ENCODE measurements around the gene MTLN.
A peak's percentile ranks its signal among the peaks of the same experiment; 100 is the strongest.

The MTLN gene

GRCh38 chr2:110205660-110206455, 6.5 kb downstream of the MTLN start (continued):
- TF ChIP-seq, protein P1, sequence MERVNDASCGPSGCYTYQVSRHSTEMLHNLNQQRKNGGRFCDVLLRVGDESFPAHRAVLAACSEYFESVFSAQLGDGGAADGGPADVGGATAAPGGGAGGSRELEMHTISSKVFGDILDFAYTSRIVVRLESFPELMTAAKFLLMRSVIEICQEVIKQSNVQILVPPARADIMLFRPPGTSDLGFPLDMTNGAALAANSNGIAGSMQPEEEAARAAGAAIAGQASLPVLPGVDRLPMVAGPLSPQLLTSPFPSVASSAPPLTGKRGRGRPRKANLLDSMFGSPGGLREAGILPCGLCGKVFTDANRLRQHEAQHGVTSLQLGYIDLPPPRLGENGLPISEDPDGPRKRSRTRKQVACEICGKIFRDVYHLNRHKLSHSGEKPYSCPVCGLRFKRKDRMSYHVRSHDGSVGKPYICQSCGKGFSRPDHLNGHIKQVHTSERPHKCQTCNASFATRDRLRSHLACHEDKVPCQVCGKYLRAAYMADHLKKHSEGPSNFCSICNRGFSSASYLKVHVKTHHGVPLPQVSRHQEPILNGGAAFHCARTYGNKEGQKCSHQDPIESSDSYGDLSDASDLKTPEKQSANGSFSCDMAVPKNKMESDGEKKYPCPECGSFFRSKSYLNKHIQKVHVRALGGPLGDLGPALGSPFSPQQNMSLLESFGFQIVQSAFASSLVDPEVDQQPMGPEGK (CRISPR knock-in tag; IDR thresholded peaks at IDR 0.05; ENCODE audit: borderline replicate concordance): no peak

DNA sequence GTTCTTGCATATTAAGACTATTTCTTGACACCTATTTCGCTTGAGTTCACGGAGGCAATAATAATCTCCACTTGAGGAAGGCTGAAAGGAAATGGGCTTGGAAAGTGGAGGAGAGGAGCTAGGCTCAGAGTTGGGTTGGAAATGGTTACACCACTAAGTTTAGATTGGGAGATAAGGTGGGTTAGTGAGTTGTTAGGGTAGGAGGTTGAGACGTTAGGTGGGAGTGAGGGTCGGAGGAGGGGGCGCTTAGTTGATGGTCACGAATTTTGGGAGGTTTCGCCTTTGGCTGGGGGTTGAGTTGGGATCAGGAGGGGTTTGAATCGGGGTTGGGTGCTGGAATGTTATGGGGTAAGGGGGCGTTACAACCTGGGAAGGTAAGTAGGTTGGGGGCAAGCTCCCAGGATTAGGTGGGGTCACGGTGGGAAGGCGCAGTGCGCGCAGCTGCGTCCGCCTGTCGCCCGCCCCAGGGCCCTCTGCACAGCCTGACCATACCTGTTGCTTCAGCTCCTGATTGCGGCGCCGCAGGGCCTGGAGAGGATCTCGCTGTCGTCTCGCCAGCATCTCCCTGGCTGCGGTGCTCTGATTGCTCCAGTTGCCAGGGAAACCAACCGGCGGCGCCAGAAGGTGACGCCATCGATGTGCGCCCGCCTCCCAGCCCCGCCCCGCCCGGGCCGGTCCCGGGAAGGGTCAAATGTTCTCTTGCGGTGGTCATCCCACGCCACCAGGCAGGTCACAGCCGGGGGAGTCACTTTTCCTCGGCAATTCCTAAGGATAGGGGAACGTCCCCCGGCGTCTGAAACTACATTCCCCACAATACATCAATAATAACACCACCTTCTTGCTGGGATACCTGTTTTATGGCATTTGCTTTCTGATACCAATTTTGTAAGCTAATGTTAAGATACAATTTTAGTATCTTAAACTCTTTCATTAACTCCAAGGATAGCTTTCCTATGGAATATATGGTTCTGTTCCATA, 7.7 kb downstream of the MTLN start, which contains the start of gene NPHP1:
Gene NPHP1, minus strand, starts transcription at position 606 of the 978 bp plus-strand sequence. Its CDS starts 45 bp downstream, at position 561.
- TF ChIP-seq ZNF565 (CRISPR knock-in tag; conservative IDR thresholded peaks at IDR 0.05; ENCODE audit: low read depth): no peak
- no peak for TF ChIP-seq POU6F1 (CRISPR knock-in tag; IDR thresholded peaks at IDR 0.05; ENCODE audit: borderline replicate concordance, low read depth)
- no peak for TF ChIP-seq ARNTL (CRISPR knock-in tag; IDR thresholded peaks at IDR 0.05; ENCODE audit: borderline replicate concordance, low read depth)
- TF ChIP-seq TOX (CRISPR knock-in tag; IDR thresholded peaks at IDR 0.05; ENCODE audit: borderline replicate concordance): no peak
- TF ChIP-seq BACH2 (CRISPR knock-in tag; IDR thresholded peaks at IDR 0.05; ENCODE audit: borderline replicate concordance): no peak
- no peak for TF ChIP-seq ISL1 (CRISPR knock-in tag; IDR thresholded peaks at IDR 0.05)
- peak; percentile 96 for ATAC-seq

- no peak for ATAC-seq
- TF ChIP-seq ZFP3 (CRISPR knock-in tag; IDR thresholded peaks at IDR 0.05) (no peak), OSR1 (CRISPR knock-in tag; IDR thresholded peaks at IDR 0.05) (no peak), TSHZ2 (CRISPR knock-in tag; IDR thresholded peaks at IDR 0.05) (no peak), ISL1 (CRISPR knock-in tag; IDR thresholded peaks at IDR 0.05) (no peak), ZFP30 (CRISPR knock-in tag; IDR thresholded peaks at IDR 0.05) (no peak), GLIS3 (CRISPR knock-in tag; IDR thresholded peaks at IDR 0.05) (no peak), CREB5 (CRISPR knock-in tag; IDR thresholded peaks at IDR 0.05; ENCODE audit: low read depth) (no peak), PPARA (CRISPR knock-in tag; IDR thresholded peaks at IDR 0.05; ENCODE audit: borderline replicate concordance) (no peak), ZNF565 (CRISPR knock-in tag; conservative IDR thresholded peaks at IDR 0.05; ENCODE audit: low read depth) (no peak), ARNTL (CRISPR knock-in tag; IDR thresholded peaks at IDR 0.05; ENCODE audit: borderline replicate concordance, low read depth) (no peak), BACH2 (CRISPR knock-in tag; IDR thresholded peaks at IDR 0.05; ENCODE audit: borderline replicate concordance) (no peak), CSRNP3 (CRISPR knock-in tag; IDR thresholded peaks at IDR 0.05) (no peak), CSDC2 (CRISPR knock-in tag; IDR thresholded peaks at IDR 0.05) (no peak), ZNF8 (CRISPR knock-in tag; IDR thresholded peaks at IDR 0.05) (no peak), SNAI2 (CRISPR knock-in tag; IDR thresholded peaks at IDR 0.05) (no peak), TOX (CRISPR knock-in tag; IDR thresholded peaks at IDR 0.05; ENCODE audit: borderline replicate concordance) (no peak), ZNF70 (CRISPR knock-in tag; IDR thresholded peaks at IDR 0.05) (no peak)
- TF ChIP-seq, protein P1 (CRISPR knock-in tag; IDR thresholded peaks at IDR 0.05; ENCODE audit: borderline replicate concordance): no peak
Measured at GRCh38 chr2:110198016-110198415, 14.3 kb downstream of the MTLN start.
